ENCODE measurements around the gene ST6GALNAC6. TPM values are rescaled to one million over a fixed set of nuclear protein-coding genes. Genes with fewer than 3 reads are reported as not detected.

Gene ST6GALNAC6
- total and polyA plus RNA-seq, 10 of the 15 experiments (the other 5 are each of a cell fraction or from before 2014, with no cell fraction given), result 0.40 to 27.0 (median 16.8) TPM

DNA sequence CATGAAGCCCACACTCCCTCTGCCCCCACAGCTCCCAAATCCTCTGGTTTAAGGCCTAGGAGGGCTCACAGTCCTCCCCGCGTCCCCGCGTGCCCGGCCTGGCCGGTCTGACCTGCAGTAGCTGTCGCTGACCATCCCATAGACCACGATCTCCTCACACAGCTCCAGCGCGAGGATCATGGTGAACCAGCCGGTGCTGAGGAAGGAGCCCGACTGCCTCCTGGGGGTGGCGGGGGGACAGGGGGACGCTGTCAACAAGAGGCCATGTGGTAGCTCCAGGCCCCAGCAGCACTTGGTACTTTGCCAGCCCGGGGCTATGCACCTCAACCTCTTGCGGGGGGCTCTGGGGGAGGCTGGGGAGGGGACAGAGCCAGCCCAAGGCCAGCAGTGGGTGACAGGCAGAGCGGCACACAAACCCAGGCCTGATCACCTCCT is 10.5 kb upstream of the ST6GALNAC6 start:
- H3K36me3 ChIP-seq (ENCODE audit: control insufficient read depth in 2 of 2, insufficient read depth in 2 of 2, low read length in 1 of 2), result peaks cover 10 to 22% of the 10 kb centered on the region in 2 experiments; a peak in 2 of 4 replicates
- in situ Hi-C loops (cut with MboI), result loop anchor here (5.0 kb wide), 1 partner anchor 173 kb away; the partner anchor contains the start of gene TOR2A
- 91% methylated on average over 17 of the region's 17 CpGs for WGBS (ENCODE audit: insufficient coverage, insufficient replicate concordance, low lambda C conversion rate, missing lambda C conversion rate)
- H3K4me3 ChIP-seq, result no peak overlapping the region
- H3K27ac ChIP-seq (ENCODE audit: control insufficient read depth, insufficient read depth), result no peak overlapping the region
- no peaks in the 10 kb centered on the region for H3K9me3 ChIP-seq (replicated peaks; ENCODE audit: control insufficient read depth, insufficient read depth, low read length)
- RAD21 ChIA-PET (ENCODE audit: unreplicated experiment), result interaction anchor here (0.6 to 1.7 kb wide), 6 partner anchors 12 to 175 kb away, joined by 3 to 11 read pairs (median 6); partner anchors contain the start of genes CDK9 and TOR2A
- POLR2A ChIA-PET, result interaction anchor here (0.5 to 2.4 kb wide), 3 partner anchors 9 to 326 kb away, joined by 3 to 6 read pairs (median 3); no protein-coding TSS in a partner anchor
- H3K4me2 ChIP-seq (ENCODE audit: control insufficient read depth, insufficient read depth), result no peak overlapping the region
- no peak overlapping the region for H2AFZ ChIP-seq (ENCODE audit: control insufficient read depth, low read depth, low read length)
- no peaks in the 10 kb centered on the region for H4K20me1 ChIP-seq (ENCODE audit: control insufficient read depth, insufficient read depth)
- SMC1A ChIA-PET (ENCODE audit: uncharacterized antibody, unreplicated experiment), result interaction anchor here (1.1 to 2.3 kb wide), 5 partner anchors 12 to 175 kb away, joined by 3 to 9 read pairs (median 6); partner anchors contain the start of gene TOR2A
- no TSS peak for BruUV-seq (replicated peaks)
- H3K4me1 ChIP-seq (ENCODE audit: control insufficient read depth, insufficient read depth, low read length), result peaks cover 55% of the 10 kb centered on the region
- no peak for ATAC-seq
- H3K79me2 ChIP-seq (ENCODE audit: control insufficient read depth, insufficient read depth, low read length), result peaks cover 22% of the 10 kb centered on the region
- no peak for DNase-seq (ENCODE audit: low read depth, low spot score)
- TF ChIP-seq CHD1 (IDR thresholded peaks at IDR 0.05; ENCODE audit: low read depth, low read length), result no peak
- TF ChIP-seq POLR2A (IDR thresholded peaks at IDR 0.05; ENCODE audit: low read depth, low read length), result peak; percentile 36; the same call in 1 of the 2 replicates
- CTCF ChIA-PET, result interaction anchor here (0.8 to 2.4 kb wide), 8 partner anchors 10 to 174 kb away, joined by 3 to 10 read pairs (median 5); partner anchors contain the start of genes ST6GALNAC6 and TOR2A
- H3K27me3 ChIP-seq (replicated peaks in 1 of 2; ENCODE audit: control insufficient read depth in 2 of 2, insufficient read depth in 2 of 2, low read length in 1 of 2), result no peaks in the 10 kb centered on the region
- FAIRE-seq, result no peak
- intact Hi-C loops (cut with micrococcal nuclease; ENCODE audit: unreplicated experiment), result no loop called here
- H3K9ac ChIP-seq (ENCODE audit: control insufficient read depth, insufficient read depth, low read length), result no peak overlapping the region

DNA sequence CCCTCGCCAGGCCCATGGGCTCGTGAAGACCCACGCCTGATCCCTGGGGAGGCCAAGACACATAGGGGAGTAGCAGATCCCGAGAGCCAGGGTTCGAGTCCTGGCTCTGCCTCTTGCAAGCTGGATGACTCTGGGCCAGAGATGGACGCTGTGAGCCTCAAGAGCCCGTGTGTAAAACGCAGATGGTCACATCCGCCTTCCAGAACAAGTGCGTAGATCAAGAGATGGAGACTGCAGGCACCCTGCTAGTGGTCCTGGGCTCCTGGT is 9.2 kb upstream of the ST6GALNAC6 start:
- 93% methylated on average over 10 of the region's 10 CpGs for WGBS (ENCODE audit: insufficient coverage, insufficient replicate concordance, low lambda C conversion rate, missing lambda C conversion rate)
- in situ Hi-C loops (cut with MboI), result no loop called here
- CTCF ChIA-PET, result no interaction called here
- ATAC-seq, result no peak
- Histone ChIP-seq H2AFZ (ENCODE audit: control insufficient read depth, low read depth, low read length) (no peak overlapping the region), H3K36me3 (ENCODE audit: control insufficient read depth in 2 of 2, insufficient read depth in 2 of 2, low read length in 1 of 2) (peaks cover 10 to 21% of the 10 kb centered on the region in 2 experiments; a peak in 2 of 4 replicates), H3K4me1 (ENCODE audit: control insufficient read depth, insufficient read depth, low read length) (peaks cover 62% of the 10 kb centered on the region), H3K9me3 (replicated peaks; ENCODE audit: control insufficient read depth, insufficient read depth, low read length) (no peaks in the 10 kb centered on the region), H3K9ac (ENCODE audit: control insufficient read depth, insufficient read depth, low read length) (no peak overlapping the region), H3K4me3 (no peak overlapping the region), H3K27ac (ENCODE audit: control insufficient read depth, insufficient read depth) (no peak overlapping the region), H3K4me2 (ENCODE audit: control insufficient read depth, insufficient read depth) (no peak overlapping the region), H3K79me2 (ENCODE audit: control insufficient read depth, insufficient read depth, low read length) (peaks cover 15% of the 10 kb centered on the region), H3K27me3 (replicated peaks in 1 of 2; ENCODE audit: control insufficient read depth in 2 of 2, insufficient read depth in 2 of 2, low read length in 1 of 2) (no peaks in the 10 kb centered on the region), H4K20me1 (ENCODE audit: control insufficient read depth, insufficient read depth) (no peaks in the 10 kb centered on the region)
- POLR2A ChIA-PET, result no interaction called here
- intact Hi-C loops (cut with micrococcal nuclease; ENCODE audit: unreplicated experiment), result no loop called here
- RAD21 ChIA-PET (ENCODE audit: unreplicated experiment), result no interaction called here
- DNase-seq (ENCODE audit: low read depth, low spot score), result no peak
- FAIRE-seq, result no peak
- SMC1A ChIA-PET (ENCODE audit: uncharacterized antibody, unreplicated experiment), result no interaction called here
- BruUV-seq (replicated peaks), result no TSS peak
- TF ChIP-seq CBX3 (IDR thresholded peaks at IDR 0.05; ENCODE audit: borderline replicate concordance, low read depth), result no peak
- TF ChIP-seq WRNIP1 (IDR thresholded peaks at IDR 0.05; ENCODE audit: borderline replicate concordance, low read depth, low read length), result no peak
- TF ChIP-seq CREB1 (IDR thresholded peaks at IDR 0.05; ENCODE audit: low read depth), result no peak
- no peak for TF ChIP-seq MTA2 (IDR thresholded peaks at IDR 0.05; ENCODE audit: low read depth)
- no peak for TF ChIP-seq MXI1 (IDR thresholded peaks at IDR 0.05; ENCODE audit: low read depth, low read length)
- TF ChIP-seq IRF4 (IDR thresholded peaks at IDR 0.05; ENCODE audit: low read depth, low read length), result no peak
- no peak for TF ChIP-seq FOXK2 (IDR thresholded peaks at IDR 0.05)
- TF ChIP-seq NR2F1 (conservative IDR thresholded peaks at IDR 0.05), result no peak
- TF ChIP-seq, protein P1, sequence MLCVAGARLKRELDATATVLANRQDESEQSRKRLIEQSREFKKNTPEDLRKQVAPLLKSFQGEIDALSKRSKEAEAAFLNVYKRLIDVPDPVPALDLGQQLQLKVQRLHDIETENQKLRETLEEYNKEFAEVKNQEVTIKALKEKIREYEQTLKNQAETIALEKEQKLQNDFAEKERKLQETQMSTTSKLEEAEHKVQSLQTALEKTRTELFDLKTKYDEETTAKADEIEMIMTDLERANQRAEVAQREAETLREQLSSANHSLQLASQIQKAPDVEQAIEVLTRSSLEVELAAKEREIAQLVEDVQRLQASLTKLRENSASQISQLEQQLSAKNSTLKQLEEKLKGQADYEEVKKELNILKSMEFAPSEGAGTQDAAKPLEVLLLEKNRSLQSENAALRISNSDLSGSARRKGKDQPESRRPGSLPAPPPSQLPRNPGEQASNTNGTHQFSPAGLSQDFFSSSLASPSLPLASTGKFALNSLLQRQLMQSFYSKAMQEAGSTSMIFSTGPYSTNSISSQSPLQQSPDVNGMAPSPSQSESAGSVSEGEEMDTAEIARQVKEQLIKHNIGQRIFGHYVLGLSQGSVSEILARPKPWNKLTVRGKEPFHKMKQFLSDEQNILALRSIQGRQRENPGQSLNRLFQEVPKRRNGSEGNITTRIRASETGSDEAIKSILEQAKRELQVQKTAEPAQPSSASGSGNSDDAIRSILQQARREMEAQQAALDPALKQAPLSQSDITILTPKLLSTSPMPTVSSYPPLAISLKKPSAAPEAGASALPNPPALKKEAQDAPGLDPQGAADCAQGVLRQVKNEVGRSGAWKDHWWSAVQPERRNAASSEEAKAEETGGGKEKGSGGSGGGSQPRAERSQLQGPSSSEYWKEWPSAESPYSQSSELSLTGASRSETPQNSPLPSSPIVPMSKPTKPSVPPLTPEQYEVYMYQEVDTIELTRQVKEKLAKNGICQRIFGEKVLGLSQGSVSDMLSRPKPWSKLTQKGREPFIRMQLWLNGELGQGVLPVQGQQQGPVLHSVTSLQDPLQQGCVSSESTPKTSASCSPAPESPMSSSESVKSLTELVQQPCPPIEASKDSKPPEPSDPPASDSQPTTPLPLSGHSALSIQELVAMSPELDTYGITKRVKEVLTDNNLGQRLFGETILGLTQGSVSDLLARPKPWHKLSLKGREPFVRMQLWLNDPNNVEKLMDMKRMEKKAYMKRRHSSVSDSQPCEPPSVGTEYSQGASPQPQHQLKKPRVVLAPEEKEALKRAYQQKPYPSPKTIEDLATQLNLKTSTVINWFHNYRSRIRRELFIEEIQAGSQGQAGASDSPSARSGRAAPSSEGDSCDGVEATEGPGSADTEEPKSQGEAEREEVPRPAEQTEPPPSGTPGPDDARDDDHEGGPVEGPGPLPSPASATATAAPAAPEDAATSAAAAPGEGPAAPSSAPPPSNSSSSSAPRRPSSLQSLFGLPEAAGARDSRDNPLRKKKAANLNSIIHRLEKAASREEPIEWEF (IDR thresholded peaks at IDR 0.05; ENCODE audit: insufficient replicate concordance, low read depth, low read length), result no peak
- no peak for TF ChIP-seq HCFC1 (IDR thresholded peaks at IDR 0.05; ENCODE audit: low read length)
- TF ChIP-seq, protein P2, sequence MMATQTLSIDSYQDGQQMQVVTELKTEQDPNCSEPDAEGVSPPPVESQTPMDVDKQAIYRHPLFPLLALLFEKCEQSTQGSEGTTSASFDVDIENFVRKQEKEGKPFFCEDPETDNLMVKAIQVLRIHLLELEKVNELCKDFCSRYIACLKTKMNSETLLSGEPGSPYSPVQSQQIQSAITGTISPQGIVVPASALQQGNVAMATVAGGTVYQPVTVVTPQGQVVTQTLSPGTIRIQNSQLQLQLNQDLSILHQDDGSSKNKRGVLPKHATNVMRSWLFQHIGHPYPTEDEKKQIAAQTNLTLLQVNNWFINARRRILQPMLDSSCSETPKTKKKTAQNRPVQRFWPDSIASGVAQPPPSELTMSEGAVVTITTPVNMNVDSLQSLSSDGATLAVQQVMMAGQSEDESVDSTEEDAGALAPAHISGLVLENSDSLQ (IDR thresholded peaks at IDR 0.05), result no peak
- no peak for TF ChIP-seq CHD2 (IDR thresholded peaks at IDR 0.05; ENCODE audit: borderline replicate concordance, low read depth, low read length)

Measured in GM12878 (cell line).